ENCODE data around the gene FARS2. TPM values are rescaled to one million over a fixed set of nuclear protein-coding genes. Genes with fewer than 3 reads are reported as not detected.
A peak's percentile ranks its signal among the peaks of the same experiment; 100 is the strongest.

Gene FARS2
- total and polyA plus RNA-seq, 8 donors, result 15.1 to 20.3 (median 17.9) TPM

GRCh38 chr6:5260111-5260620 is 1.1 kb upstream of the FARS2 start:
- ATAC-seq (peak; percentile 74), DNase-seq (peak; percentile 10 to 86 (median 50))
- peaks cover 3 to 19% of the 10 kb centered on the region in 2 donors for H3K4me1 ChIP-seq
- no peaks in the 10 kb centered on the region for H3K9me3 ChIP-seq
- no peak for TF ChIP-seq CTCF (IDR thresholded peaks at IDR 0.05)
- no peaks in the 10 kb centered on the region for H3K36me3 ChIP-seq
- H3K4me3 ChIP-seq, result peak overlapping the region; percentile 56 to 81
- intact Hi-C loops (cut with DNase I), result no loop called here
- no peaks in the 10 kb centered on the region for H3K27me3 ChIP-seq
- H3K27ac ChIP-seq, result peak overlapping the region; percentile 93 to 98

GRCh38 chr6:5261545-5262109 is 314 bp downstream of the FARS2 start:
- no peaks in the 10 kb centered on the region for H3K36me3 ChIP-seq
- peak overlapping the region; percentile 56 to 81 for H3K4me3 ChIP-seq
- H3K4me1 ChIP-seq, result peaks cover 8 to 19% of the 10 kb centered on the region in 2 donors
- H3K27me3 ChIP-seq, result no peaks in the 10 kb centered on the region
- DNase-seq (no peak), ATAC-seq (no peak)
- H3K27ac ChIP-seq, result peak overlapping the region; percentile 93 to 98
- TF ChIP-seq CTCF (IDR thresholded peaks at IDR 0.05), result no peak
- no peaks in the 10 kb centered on the region for H3K9me3 ChIP-seq
- intact Hi-C loops (cut with DNase I), result no loop called here

- Histone ChIP-seq H3K27me3 (no peaks in the 10 kb centered on the region), H3K36me3 (no peaks in the 10 kb centered on the region), H3K4me3 (no peak overlapping the region), H3K27ac (no peak overlapping the region), H3K9me3 (no peaks in the 10 kb centered on the region), H3K4me1 (peaks cover 8 to 10% of the 10 kb centered on the region in 2 donors)
- intact Hi-C loops (cut with DNase I), result no loop called here
- no peak for TF ChIP-seq CTCF (IDR thresholded peaks at IDR 0.05)
- no peak for ATAC-seq
- no peak for DNase-seq
Observed at GRCh38 chr6:5266423-5266822, 5.1 kb downstream of the FARS2 start.

- no peak for ATAC-seq
Observed at GRCh38 chr6:5270093-5270680, 8.9 kb downstream of the FARS2 start.

More at GRCh38 chr6:5270093-5270680, 8.9 kb downstream of the FARS2 start:
- H3K36me3 ChIP-seq, result no peaks in the 10 kb centered on the region
- H3K27me3 ChIP-seq, result no peaks in the 10 kb centered on the region
- no peak for TF ChIP-seq CTCF (IDR thresholded peaks at IDR 0.05)
- intact Hi-C loops (cut with DNase I), result no loop called here
- H3K4me3 ChIP-seq, result no peak overlapping the region
- H3K9me3 ChIP-seq, result no peaks in the 10 kb centered on the region
- no peak for DNase-seq
- peaks cover 0 to 5% of the 10 kb centered on the region in 2 donors for H3K4me1 ChIP-seq
- no peak overlapping the region for H3K27ac ChIP-seq
